NCI-H345 (cell line): ENCODE results near the gene SALL3.

Experiments
- DNase-seq: peaks from one replicate; lab custom pipeline; 2025; lab: John Stamatoyannopoulos, UW

The SALL3 gene

GRCh38 chr18:78965917-78966792 lies 13.5 kb upstream of the SALL3 start:
- no peak for DNase-seq

GRCh38 chr18:78966793-78967106 lies 12.9 kb upstream of the SALL3 start:
- DNase-seq = no peak

- DNase-seq = no peak
These were observed 11.9 kb upstream of the SALL3 start for GRCh38 chr18:78967692-78968091.

- no peak for DNase-seq
These were observed 9.9 kb upstream of the SALL3 start for GRCh38 chr18:78969574-78970315.

- no peak for DNase-seq
These were observed 8.8 kb upstream of the SALL3 start for GRCh38 chr18:78970774-78971333.

GRCh38 chr18:78971511-78972245 lies 7.9 kb upstream of the SALL3 start:
- DNase-seq = no peak

GRCh38 chr18:78972385-78972918 lies 7.2 kb upstream of the SALL3 start:
- no peak for DNase-seq

- DNase-seq = no peak
These were observed 6.7 kb upstream of the SALL3 start for GRCh38 chr18:78972930-78973331.

GRCh38 chr18:78973357-78974083 lies 6.1 kb upstream of the SALL3 start:
- DNase-seq = no peak

GRCh38 chr18:78974115-78974761 lies 5.4 kb upstream of the SALL3 start:
- peak; percentile 31 for DNase-seq

GRCh38 chr18:78975292-78975691 lies 4.3 kb upstream of the SALL3 start:
- DNase-seq = peak; percentile 42

GRCh38 chr18:78975699-78976335 lies 3.8 kb upstream of the SALL3 start:
- DNase-seq = peak; percentile 35

- DNase-seq = no peak
These were observed 2.6 kb upstream of the SALL3 start for GRCh38 chr18:78976765-78977636.

- DNase-seq = no peak
These were observed 1.8 kb upstream of the SALL3 start for GRCh38 chr18:78977637-78978348.

- DNase-seq = no peak
These were observed 1.1 kb upstream of the SALL3 start for GRCh38 chr18:78978349-78979055.

GRCh38 chr18:78979056-78979729 lies 425 bp upstream of the SALL3 start:
- peak; percentile 23 for DNase-seq

- no peak for DNase-seq
These were observed 707 bp downstream of the SALL3 start for GRCh38 chr18:78980279-78980771.
